K562 (cell line): Measurements from ENCODE around the gene NARF. TPM values are rescaled to one million over a fixed set of nuclear protein-coding genes. Genes with fewer than 3 reads are reported as not detected.

Experiments
- ARID1B ChIP-seq: fragments of 450-650 bp; IDR thresholded peaks from 2 replicates; pipeline ENCODE4 v1.6.1; 2016; ENCODE audit warnings: antibody characterized with exemption, mild to moderate bottlenecking, inconsistent platforms
- BMI1 ChIP-seq: fragments of 150-350 bp; IDR thresholded peaks from 2 replicates; pipeline ENCODE4 v1.6.1; 2014; ENCODE audit warnings: low read length
- CSDE1 ChIP-seq, 2 experiments: fragments of 450-650 bp; IDR thresholded peaks; 2 replicates each; pipeline ENCODE4 v1.6.1; 2016; ENCODE audit warnings: mild to moderate bottlenecking in 1 of 2
- ESRRB ChIP-seq: fragments of 250-450 bp; sonication (Bioruptor Pico); IDR thresholded peaks from 2 replicates; pipeline ENCODE4 v1.5.0; 2020; ENCODE audit warnings: mild to moderate bottlenecking, moderate library complexity, borderline replicate concordance
- ETS2 ChIP-seq: IDR thresholded peaks from 2 replicates; pipeline ENCODE4 v1.6.1; 2016; ENCODE audit warnings: borderline replicate concordance, missing genetic modification characterization, mild to moderate bottlenecking, moderate library complexity, missing compliant biosample characterization; ENCODE audit not compliant: poor library complexity, severe bottlenecking
- GTF3C2 ChIP-seq: IDR thresholded peaks from 3 replicates; pipeline ENCODE4 v1.6.1; 2011; ENCODE audit warnings: borderline replicate concordance, mild to moderate bottlenecking, moderate library complexity; ENCODE audit not compliant: insufficient read length; ENCODE audit errors: extremely low read depth
- HNRNPH1 ChIP-seq: fragments of 200-400 bp; formaldehyde crosslinking; optimal IDR thresholded peaks from 2 replicates; pipeline ENCODE3; 2017; ENCODE audit warnings: low read depth, mild to moderate bottlenecking, low read length, moderate library complexity
- LARP7 ChIP-seq: fragments of 450-650 bp; IDR thresholded peaks from 2 replicates; pipeline ENCODE4 v1.6.1; 2016
- NCOR1 ChIP-seq: fragments of 450-650 bp; IDR thresholded peaks from 2 replicates; pipeline ENCODE4 v1.6.1; 2016; ENCODE audit warnings: mild to moderate bottlenecking, moderate library complexity
- PHF20 ChIP-seq: fragments of 450-650 bp; IDR thresholded peaks from 2 replicates; pipeline ENCODE4 v1.6.1; 2018; ENCODE audit not compliant: partially characterized antibody
- PML ChIP-seq: IDR thresholded peaks from 2 replicates; pipeline ENCODE4 v1.6.1; 2012; ENCODE audit warnings: low read length, inconsistent platforms
- TBL1XR1 ChIP-seq, 2 experiments: IDR thresholded peaks; 2 replicates each; pipeline ENCODE4 v1.6.1; 2012; ENCODE audit warnings: improper control_type of control experiment in 2 of 2, low read length in 2 of 2, mild to moderate bottlenecking in 1 of 2
- ZNF197 ChIP-seq: fragments of 200-800 bp; sonication (Bioruptor generic); IDR thresholded peaks from 2 replicates; pipeline ENCODE4 v1.6.1; 2016; ENCODE audit warnings: low read depth, missing genetic modification characterization, missing compliant biosample characterization
- polyA plus RNA-seq, 8 experiments: library from polyadenylated mRNA; depleted of rRNA in 4 of 8; stranded (reverse) in 5 of 8; unstranded in 3 of 8; fragments of >200 nt; fragmentation: Nextera tagmentation in 2 of 8; fragmentation: Illumina TruSeq in 1 of 8; extraction: Ambion mirVana in 2 of 8; extraction: Trizol in 1 of 8; gene quantifications; 2 replicates each; pipeline versions ENCODE4 v1.2.1 to v1.2.3, GENCODE V29; 2011 to 2014; ENCODE audit warnings: inconsistent platforms in 1 of 8, missing spikeins in 1 of 8
- total RNA-seq, 7 experiments: library from RNA; depleted of rRNA in 6 of 7; stranded (reverse); fragments of >200 nt in 6 of 7; fragmentation: Illumina TruSeq in 2 of 7; extraction: Trizol in 2 of 7; gene quantifications; 2 replicates each; pipeline versions ENCODE4 v1.2.1 to v1.2.3, GENCODE V29; 2011 to 2021; ENCODE audit warnings: low replicate concordance in 1 of 7
- TF ChIP-seq, protein P1 (sequence below), 2 experiments: fragments of 450-650 bp in 1 of 2; IDR thresholded peaks; 2 replicates each; pipeline ENCODE4 v1.6.1; 2011 to 2017; ENCODE audit warnings: low read depth in 2 of 2, antibody characterized with exemption in 1 of 2, borderline replicate concordance in 1 of 2, low read length in 1 of 2, mild to moderate bottlenecking in 1 of 2, mixed read lengths in 1 of 2; ENCODE audit not compliant: control insufficient read depth in 1 of 2

Gene NARF
- total and polyA plus RNA-seq, 9 of the 15 experiments (the other 6 are each of a cell fraction or from before 2014, with no cell fraction given): 60.4 to 423 (median 132) TPM

- TF ChIP-seq NCOR1 (no peak; the same call in 1 of the 2 replicates), ESRRB (CRISPR knock-in tag) (no peak), HNRNPH1 (no peak), GTF3C2 (no peak), PHF20 (peak; percentile 70), ZNF197 (CRISPR knock-in tag) (no peak), PML (peak; percentile 67; the same call in 1 of the 2 replicates), CSDE1 (IDR thresholded peaks at IDR 0.05) (no peak), ETS2 (tag) (no peak), BMI1 (no peak), TBL1XR1 (IDR thresholded peaks at IDR 0.05; ENCODE audit: low read length in 2 of 2) (0 out of 4 replicates have a peak, but pooled peaks of 1 of the 2 experiments have one; percentile 3), ARID1B (no peak), LARP7 (no peak)
- TF ChIP-seq, protein P1, sequence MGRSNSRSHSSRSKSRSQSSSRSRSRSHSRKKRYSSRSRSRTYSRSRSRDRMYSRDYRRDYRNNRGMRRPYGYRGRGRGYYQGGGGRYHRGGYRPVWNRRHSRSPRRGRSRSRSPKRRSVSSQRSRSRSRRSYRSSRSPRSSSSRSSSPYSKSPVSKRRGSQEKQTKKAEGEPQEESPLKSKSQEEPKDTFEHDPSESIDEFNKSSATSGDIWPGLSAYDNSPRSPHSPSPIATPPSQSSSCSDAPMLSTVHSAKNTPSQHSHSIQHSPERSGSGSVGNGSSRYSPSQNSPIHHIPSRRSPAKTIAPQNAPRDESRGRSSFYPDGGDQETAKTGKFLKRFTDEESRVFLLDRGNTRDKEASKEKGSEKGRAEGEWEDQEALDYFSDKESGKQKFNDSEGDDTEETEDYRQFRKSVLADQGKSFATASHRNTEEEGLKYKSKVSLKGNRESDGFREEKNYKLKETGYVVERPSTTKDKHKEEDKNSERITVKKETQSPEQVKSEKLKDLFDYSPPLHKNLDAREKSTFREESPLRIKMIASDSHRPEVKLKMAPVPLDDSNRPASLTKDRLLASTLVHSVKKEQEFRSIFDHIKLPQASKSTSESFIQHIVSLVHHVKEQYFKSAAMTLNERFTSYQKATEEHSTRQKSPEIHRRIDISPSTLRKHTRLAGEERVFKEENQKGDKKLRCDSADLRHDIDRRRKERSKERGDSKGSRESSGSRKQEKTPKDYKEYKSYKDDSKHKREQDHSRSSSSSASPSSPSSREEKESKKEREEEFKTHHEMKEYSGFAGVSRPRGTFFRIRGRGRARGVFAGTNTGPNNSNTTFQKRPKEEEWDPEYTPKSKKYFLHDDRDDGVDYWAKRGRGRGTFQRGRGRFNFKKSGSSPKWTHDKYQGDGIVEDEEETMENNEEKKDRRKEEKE (IDR thresholded peaks at IDR 0.05; ENCODE audit: borderline replicate concordance in 1 of 2, control insufficient read depth in 1 of 2, low read depth in 2 of 2, low read length in 1 of 2): 0 out of 4 replicates have a peak, but pooled peaks of 1 of the 2 experiments have one; percentile 38
These were observed at the start of gene NARF (continued) for GRCh38 chr17:82458179-82458884.
